Peyer's patch (tissue), 4 donors: ENCODE measurements around the gene MKI67.

Source experiments
- CTCF ChIP-seq, 6 experiments: fragments of 450-650 bp in 4 of 6; fragments of 200-600 bp in 2 of 6; sonication (generic) in 1 of 6; IDR thresholded peaks; one replicate each; pipeline ENCODE4 v1.5.1; 2017 to 2019; ENCODE audit warnings: antibody characterized with exemption in 6 of 6, mild to moderate bottlenecking in 3 of 6, moderate library complexity in 1 of 6
- POLR2A ChIP-seq, 2 donors: fragments of 450-650 bp; IDR thresholded peaks; one replicate each; pipeline ENCODE4 v1.5.1; 2017; ENCODE audit warnings: antibody characterized with exemption in 2 of 2, mild to moderate bottlenecking in 2 of 2, moderate library complexity in 2 of 2

GRCh38 chr10:128099901-128100300 lies 26.3 kb downstream of the MKI67 start:
- TF ChIP-seq CTCF (IDR thresholded peaks at IDR 0.05) (no peak), POLR2A (IDR thresholded peaks at IDR 0.05) (no peak)
